AG10803 (cell line): ENCODE measurements around the gene PGPEP1.
A peak's percentile ranks its signal among the peaks of the same experiment; 100 is the strongest.
"Not testable (repeated sequence)": the region's sequence is repeated elsewhere in the genome, so short reads cannot be mapped to it uniquely, and the experiment has no call there.

Experiments
- DNase-seq: peaks from one replicate; pipeline ENCODE4 v3.0.0; 2010; ENCODE audit warnings: low read depth
- H3K4me3 ChIP-seq: 2 replicates; pipeline ENCODE4 v1.5.1; 2011; ENCODE audit warnings: mild to moderate bottlenecking, low read length, control low read depth
- TF ChIP-seq, protein P1 (sequence below): conservative IDR thresholded peaks from 2 replicates; pipeline ENCODE4 v1.5.1; 2011; ENCODE audit warnings: mild to moderate bottlenecking, low read length, control low read depth, inconsistent platforms

The PGPEP1 gene

DNA sequence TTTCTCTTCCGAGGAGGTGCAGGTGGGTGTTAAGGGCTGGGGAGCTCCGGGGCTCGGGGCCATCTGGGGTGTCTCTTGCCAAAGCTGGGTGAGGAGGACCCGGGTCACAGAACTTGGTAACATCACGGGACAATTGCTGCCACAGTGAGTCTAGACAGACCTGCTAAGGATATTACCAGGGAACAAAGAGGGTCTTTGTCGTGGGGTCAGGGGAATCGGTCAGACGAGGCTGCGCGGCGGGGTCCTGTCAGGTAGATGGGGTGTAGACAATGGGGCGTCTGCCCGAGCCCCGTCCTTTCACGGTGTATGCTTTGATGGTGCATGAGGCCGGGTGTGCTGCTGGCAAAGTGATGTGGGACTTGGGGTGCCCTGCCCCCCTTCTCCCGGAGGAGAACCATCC is 7.8 kb downstream of the PGPEP1 start:
- DNase-seq, result no peak
- no peak overlapping the region for H3K4me3 ChIP-seq
- TF ChIP-seq, protein P1, sequence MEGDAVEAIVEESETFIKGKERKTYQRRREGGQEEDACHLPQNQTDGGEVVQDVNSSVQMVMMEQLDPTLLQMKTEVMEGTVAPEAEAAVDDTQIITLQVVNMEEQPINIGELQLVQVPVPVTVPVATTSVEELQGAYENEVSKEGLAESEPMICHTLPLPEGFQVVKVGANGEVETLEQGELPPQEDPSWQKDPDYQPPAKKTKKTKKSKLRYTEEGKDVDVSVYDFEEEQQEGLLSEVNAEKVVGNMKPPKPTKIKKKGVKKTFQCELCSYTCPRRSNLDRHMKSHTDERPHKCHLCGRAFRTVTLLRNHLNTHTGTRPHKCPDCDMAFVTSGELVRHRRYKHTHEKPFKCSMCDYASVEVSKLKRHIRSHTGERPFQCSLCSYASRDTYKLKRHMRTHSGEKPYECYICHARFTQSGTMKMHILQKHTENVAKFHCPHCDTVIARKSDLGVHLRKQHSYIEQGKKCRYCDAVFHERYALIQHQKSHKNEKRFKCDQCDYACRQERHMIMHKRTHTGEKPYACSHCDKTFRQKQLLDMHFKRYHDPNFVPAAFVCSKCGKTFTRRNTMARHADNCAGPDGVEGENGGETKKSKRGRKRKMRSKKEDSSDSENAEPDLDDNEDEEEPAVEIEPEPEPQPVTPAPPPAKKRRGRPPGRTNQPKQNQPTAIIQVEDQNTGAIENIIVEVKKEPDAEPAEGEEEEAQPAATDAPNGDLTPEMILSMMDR, result no peak

- not testable (repeated sequence) for DNase-seq, H3K4me3 ChIP-seq
These were observed 8.5 kb downstream of the PGPEP1 start for GRCh38 chr19:18348818-18349339.

- H3K4me3 ChIP-seq, result no peak overlapping the region
- DNase-seq, result peak; percentile 53
- TF ChIP-seq, protein P1, result peak; percentile 92
These were observed 9.2 kb downstream of the PGPEP1 start for GRCh38 chr19:18349524-18350128.

DNA sequence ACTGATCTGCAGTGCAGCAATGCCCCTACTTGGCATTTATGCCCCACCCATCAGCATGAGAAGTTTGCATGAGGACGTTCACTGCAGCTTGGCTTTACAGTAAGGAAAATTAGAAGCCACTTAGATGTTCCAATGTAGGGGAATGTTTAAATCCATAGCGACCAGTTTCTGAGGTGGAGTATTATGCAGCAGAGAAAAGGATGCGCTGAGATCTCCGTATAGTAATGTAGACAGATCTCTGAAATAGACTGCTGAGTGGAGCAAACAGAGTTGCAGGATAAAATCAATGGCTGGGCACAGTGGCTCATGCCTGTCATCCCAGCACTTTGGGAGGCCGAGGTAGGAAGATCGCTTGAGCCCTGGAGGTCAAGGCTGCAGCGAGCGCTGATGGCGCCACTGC is 10.1 kb downstream of the PGPEP1 start:
- TF ChIP-seq, protein P1, result no peak
- DNase-seq, result no peak
- H3K4me3 ChIP-seq, result no peak overlapping the region

DNA sequence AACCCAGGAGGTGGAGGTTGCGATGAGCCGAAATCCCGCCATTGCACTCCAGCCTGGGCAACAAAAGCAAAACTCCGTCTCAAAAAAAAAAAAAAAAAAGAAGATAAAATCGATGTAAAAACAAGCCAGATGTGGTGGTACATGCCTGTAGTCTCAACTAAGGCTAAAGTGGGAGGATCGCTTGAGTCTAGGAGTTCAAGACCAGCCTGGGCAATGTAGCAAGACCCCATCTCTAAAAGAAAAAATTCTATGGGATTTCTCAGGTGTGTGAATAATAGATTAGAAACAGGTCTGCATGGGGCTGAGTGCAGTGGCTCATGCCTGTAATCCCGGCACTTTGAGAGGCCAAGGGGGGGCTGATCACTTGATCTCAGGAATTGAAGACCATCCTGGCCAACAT is 11.1 kb downstream of the PGPEP1 start:
- DNase-seq, result no peak
- H3K4me3 ChIP-seq, result no peak overlapping the region
- TF ChIP-seq, protein P1, result no peak

DNA sequence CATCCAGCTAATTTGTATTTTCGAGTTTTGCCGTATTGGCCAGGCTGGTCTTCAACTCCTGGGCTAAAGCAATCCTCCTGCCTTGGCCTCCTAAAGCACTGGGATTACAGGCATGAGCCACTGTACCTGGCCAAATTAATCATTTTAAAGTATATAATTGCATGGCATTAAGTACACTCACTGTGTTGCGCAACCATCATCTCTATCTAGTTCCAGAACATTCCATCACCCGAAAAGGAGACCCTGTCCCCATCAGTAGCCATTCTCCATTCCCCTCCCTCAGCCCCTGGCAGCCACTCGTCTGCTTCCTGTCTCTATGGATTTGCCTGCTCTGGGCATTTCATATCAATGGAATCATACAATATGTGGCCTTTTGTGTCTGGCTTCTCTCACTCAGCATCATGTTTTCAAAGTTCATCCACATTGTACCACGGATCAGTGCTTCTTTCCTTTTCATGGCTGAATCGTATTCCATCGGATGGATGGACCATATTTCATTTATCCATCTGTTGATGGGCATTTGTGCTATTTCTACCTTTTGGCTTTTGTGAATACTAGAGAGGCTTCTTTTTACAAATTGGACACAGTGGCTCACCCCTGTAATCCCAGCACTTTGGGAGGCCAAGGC is 13.1 kb downstream of the PGPEP1 start:
- no peak overlapping the region for H3K4me3 ChIP-seq
- TF ChIP-seq, protein P1, result no peak
- no peak for DNase-seq

GRCh38 chr19:18354743-18355142 is 14.3 kb downstream of the PGPEP1 start:
- DNase-seq, H3K4me3 ChIP-seq: not testable (repeated sequence)

DNA sequence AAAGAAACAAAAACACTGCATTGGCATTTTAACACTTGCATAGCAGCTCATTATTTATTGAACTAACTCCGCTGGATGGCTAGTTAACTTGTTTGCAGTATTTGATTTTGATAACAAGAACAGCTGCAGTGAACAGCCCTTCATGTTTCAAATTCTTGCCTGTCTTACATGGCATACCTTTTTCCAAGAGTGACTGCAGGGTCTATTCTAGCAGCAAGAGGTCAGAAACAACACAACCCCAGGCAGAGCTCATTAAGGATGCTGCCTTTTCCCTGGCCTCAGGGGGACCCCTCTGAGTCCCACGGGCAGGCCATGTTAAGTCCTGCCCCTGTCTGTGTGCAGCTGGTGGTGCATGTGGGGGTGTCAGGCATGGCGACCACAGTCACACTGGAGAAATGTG is 16.6 kb downstream of the PGPEP1 start:
- TF ChIP-seq, protein P1, result no peak
- DNase-seq, result no peak
- no peak overlapping the region for H3K4me3 ChIP-seq
